K562 (cell line): ENCODE measurements around the gene MX1. TPM values are rescaled to one million over a fixed set of nuclear protein-coding genes. Genes with fewer than 3 reads are reported as not detected.

Source experiments
- NFXL1 ChIP-seq: fragments of 450-650 bp; formaldehyde crosslinking; IDR thresholded peaks from 2 replicates; pipeline ENCODE4 v1.4.0; 2021; ENCODE audit warnings: mild to moderate bottlenecking
- ZBTB40 ChIP-seq, 2 experiments: fragments of 450-650 bp in 1 of 2; sonication (generic) in 1 of 2; formaldehyde crosslinking in 1 of 2; IDR thresholded peaks; 2 replicates each; pipeline versions ENCODE4 v1.7.1 to v1.9.0; 2016 to 2022; ENCODE audit warnings: inconsistent platforms in 1 of 2, mild to moderate bottlenecking in 1 of 2, missing genetic modification reagents in 1 of 2
- polyA plus RNA-seq, 8 experiments: library from polyadenylated mRNA; depleted of rRNA in 4 of 8; stranded (reverse) in 5 of 8; unstranded in 3 of 8; fragments of >200 nt; fragmentation: Nextera tagmentation in 2 of 8; fragmentation: Illumina TruSeq in 1 of 8; extraction: Ambion mirVana in 2 of 8; extraction: Trizol in 1 of 8; gene quantifications; 2 replicates each; pipeline versions ENCODE4 v1.2.1 to v1.2.3, GENCODE V29; 2011 to 2014; ENCODE audit warnings: inconsistent platforms in 1 of 8, missing spikeins in 1 of 8
- total RNA-seq, 7 experiments: library from RNA; depleted of rRNA in 6 of 7; stranded (reverse); fragments of >200 nt in 6 of 7; fragmentation: Illumina TruSeq in 2 of 7; extraction: Trizol in 2 of 7; gene quantifications; 2 replicates each; pipeline versions ENCODE4 v1.2.1 to v1.2.3, GENCODE V29; 2011 to 2021; ENCODE audit warnings: low replicate concordance in 1 of 7

MX1 gene
- total and polyA plus RNA-seq, 9 of the 15 experiments (the other 6 are each of a cell fraction or from before 2014, with no cell fraction given), result 0.07 to 0.51 (median 0.21) TPM; not detected in 5

GRCh38 chr21:41483973-41484372 is 57.9 kb downstream of the MX1 start (continued):
- TF ChIP-seq ZBTB40 (IDR thresholded peaks at IDR 0.05) (no peak), ZBTB40 (CRISPR knock-in tag; IDR thresholded peaks at IDR 0.05) (no peak), NFXL1 (no peak)
